ENCODE results near the gene APLF. TPM values are rescaled to one million over a fixed set of nuclear protein-coding genes. Genes with fewer than 3 reads are reported as not detected.
"Not testable (repeated sequence)": the region's sequence is repeated elsewhere in the genome, so short reads cannot be mapped to it uniquely, and the experiment has no call there.

Gene APLF
- total RNA-seq, 4 donors from 2014 or later, result 11.3 to 25.9 (median 17.1) TPM

DNA sequence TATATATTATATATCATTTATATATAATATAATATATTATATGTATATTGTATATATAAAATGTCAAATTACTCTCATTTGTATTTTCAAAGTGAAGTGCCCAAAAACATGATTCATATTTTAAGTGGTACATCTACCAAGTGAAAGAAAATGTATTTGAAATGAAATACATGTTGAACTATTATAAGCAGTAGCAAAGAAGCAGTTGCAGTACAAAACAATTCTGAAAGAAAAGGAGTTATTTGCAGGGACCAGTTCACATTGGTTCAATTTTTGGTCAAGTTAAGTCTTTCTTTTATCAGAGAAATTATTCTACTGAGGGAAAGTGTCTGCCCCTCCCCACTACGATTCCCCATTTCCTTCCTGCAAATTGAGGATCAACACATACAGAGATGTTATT, 51.9 kb downstream of the APLF start:
- Histone ChIP-seq H3K9me3 (no peaks in the 10 kb centered on the region), H3K36me3 (peaks cover 0 to 4% of the 10 kb centered on the region in 2 donors), H3K27me3 (no peaks in the 10 kb centered on the region), H3K27ac (no peak overlapping the region), H3K4me3 (no peak overlapping the region), H3K4me1 (no peaks in the 10 kb centered on the region)
- DNase-seq, result no peak
- TF ChIP-seq, protein P1, sequence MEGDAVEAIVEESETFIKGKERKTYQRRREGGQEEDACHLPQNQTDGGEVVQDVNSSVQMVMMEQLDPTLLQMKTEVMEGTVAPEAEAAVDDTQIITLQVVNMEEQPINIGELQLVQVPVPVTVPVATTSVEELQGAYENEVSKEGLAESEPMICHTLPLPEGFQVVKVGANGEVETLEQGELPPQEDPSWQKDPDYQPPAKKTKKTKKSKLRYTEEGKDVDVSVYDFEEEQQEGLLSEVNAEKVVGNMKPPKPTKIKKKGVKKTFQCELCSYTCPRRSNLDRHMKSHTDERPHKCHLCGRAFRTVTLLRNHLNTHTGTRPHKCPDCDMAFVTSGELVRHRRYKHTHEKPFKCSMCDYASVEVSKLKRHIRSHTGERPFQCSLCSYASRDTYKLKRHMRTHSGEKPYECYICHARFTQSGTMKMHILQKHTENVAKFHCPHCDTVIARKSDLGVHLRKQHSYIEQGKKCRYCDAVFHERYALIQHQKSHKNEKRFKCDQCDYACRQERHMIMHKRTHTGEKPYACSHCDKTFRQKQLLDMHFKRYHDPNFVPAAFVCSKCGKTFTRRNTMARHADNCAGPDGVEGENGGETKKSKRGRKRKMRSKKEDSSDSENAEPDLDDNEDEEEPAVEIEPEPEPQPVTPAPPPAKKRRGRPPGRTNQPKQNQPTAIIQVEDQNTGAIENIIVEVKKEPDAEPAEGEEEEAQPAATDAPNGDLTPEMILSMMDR (IDR thresholded peaks at IDR 0.05), result no peak
- no peak for TF ChIP-seq POLR2A (IDR thresholded peaks at IDR 0.05)
- intact Hi-C loops (cut with DNase I; ENCODE audit: low total_unique reads), result no loop called here

DNA sequence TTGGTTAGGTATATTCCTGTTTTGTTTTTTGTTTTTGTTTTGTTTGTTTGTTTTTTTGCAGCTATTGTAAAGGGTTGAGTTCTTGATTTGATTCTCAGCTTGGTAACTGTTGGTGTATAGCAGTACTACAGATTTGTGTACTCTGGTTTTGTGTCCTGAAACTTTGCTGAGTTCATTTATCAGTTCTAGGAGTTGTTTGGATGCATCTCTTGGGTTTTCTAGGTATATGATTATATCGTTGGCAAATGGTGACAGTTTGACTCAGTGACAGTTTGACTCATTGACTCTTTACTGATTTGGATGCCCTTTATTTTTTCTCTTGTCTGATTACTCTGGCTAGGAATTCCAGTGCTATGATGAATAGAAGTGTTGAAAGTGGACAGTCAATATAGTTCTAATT, 53.7 kb downstream of the APLF start:
- intact Hi-C loops (cut with DNase I; ENCODE audit: low total_unique reads), result no loop called here
- Histone ChIP-seq H3K4me3 (no peak overlapping the region), H3K36me3 (peaks cover 0 to 4% of the 10 kb centered on the region in 2 donors), H3K27me3 (no peaks in the 10 kb centered on the region), H3K27ac (no peak overlapping the region), H3K4me1 (no peaks in the 10 kb centered on the region), H3K9me3 (no peaks in the 10 kb centered on the region)
- TF ChIP-seq, protein P1 (IDR thresholded peaks at IDR 0.05), result no peak
- no peak for TF ChIP-seq POLR2A (IDR thresholded peaks at IDR 0.05)
- DNase-seq, result no peak

DNA sequence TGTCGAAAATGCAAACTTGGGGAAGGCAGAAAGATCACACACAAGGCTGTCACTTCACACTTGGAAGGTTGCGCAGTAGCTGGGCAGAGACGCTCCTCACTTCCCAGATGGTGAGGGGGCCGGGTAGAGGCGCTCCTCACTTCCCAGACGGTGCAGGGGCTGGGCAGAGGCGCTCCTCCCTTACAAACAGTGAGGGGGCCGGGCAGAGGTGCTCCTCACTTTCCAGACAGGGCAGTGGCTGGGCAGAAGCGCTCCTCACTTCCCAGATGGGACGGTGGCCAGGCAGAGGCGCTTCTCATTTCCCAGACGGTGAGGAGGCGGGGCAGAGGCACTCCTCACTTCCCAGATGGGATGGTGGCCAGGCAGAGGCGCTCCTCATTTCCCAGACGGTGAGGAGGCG, 59.6 kb downstream of the APLF start:
- H3K27me3 ChIP-seq; intact Hi-C loops (cut with DNase I; ENCODE audit: low total_unique reads); H3K9me3 ChIP-seq; DNase-seq; H3K4me3 ChIP-seq; H3K36me3 ChIP-seq; H3K4me1 ChIP-seq; H3K27ac ChIP-seq: not testable (repeated sequence)

DNA sequence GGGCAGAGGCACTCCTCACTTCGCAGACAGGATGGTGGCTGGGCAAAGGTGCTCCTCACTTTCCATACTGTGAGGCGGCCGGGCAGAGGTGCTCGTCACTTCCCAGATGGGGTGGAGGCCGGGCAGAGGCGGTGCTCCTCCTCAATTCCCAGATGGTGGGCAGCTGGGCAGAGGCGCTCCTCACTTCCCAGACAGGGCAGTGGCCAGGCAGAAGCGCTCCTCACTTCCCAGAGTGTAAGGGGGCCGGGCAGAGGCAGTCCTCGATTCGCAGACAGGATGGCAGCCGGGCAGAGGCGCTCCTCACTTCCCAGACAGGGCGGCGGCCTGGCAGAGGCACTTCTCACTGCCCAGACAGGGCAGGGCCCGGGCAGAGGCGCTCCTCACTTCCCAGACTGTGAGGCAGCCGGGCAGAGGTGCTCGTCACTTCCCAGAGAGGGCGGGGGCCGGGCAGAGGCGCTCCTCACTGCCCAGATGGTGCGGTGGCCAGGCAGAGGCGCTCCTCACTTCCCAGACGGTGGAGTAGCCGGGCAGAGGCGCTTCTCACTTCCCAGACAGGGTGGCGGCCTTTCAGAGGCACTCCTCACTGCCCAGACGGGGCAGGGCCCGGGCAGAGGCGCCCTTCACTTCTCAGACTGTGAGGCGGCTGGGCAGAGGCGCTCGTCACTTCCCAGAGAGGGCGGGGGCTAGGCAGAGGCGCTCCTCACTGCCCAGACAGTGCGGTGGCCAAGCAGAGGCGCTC, 60.1 kb downstream of the APLF start:
- intact Hi-C loops (cut with DNase I; ENCODE audit: low total_unique reads); DNase-seq; H3K4me3 ChIP-seq; H3K4me1 ChIP-seq; H3K36me3 ChIP-seq; H3K27ac ChIP-seq; H3K9me3 ChIP-seq; H3K27me3 ChIP-seq: not testable (repeated sequence)

DNA sequence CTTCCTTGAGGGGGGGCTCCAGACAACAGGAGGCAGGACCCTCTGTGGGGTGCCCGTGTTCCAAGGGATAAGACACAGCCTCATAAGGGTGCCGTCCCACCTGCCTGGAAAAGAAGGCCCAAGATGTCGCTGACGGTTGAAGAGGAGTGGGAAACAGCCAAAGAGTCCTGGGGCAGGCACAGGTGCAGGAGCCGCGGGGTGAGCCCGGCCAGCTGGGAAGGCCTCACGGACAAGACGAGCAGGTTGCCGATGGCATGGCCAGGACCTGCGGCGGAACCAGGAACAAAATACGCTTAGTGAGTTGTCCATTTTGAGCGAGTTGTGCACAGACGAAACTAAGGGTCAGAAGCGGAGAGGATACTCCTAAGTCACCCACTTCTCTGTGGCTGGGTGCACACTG, 61.8 kb downstream of the APLF start:
- H3K27me3 ChIP-seq; H3K36me3 ChIP-seq; DNase-seq; H3K4me1 ChIP-seq; H3K4me3 ChIP-seq; intact Hi-C loops (cut with DNase I; ENCODE audit: low total_unique reads); H3K27ac ChIP-seq; H3K9me3 ChIP-seq: not testable (repeated sequence)

DNA sequence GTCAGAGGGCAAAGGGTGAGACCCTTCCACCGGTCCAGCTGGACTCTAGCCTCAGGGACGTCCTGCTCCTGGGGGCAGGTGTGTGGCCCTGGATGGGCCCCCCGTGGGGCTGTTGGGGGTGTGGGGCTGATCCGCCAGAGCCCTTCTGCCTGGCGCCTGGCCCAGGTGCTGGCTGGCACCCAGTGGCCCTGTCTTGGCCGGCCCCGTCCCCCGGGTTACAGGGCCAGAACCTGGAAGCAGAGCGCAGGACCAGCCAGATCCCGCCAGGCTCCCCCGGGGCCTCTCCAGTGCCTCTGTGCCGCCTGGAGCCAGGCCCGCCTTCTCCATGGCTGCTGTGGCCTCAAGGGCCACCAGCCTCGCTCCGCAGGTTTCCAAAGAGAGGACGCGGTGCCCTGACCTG, 62.3 kb downstream of the APLF start:
- H3K36me3 ChIP-seq; intact Hi-C loops (cut with DNase I; ENCODE audit: low total_unique reads); DNase-seq; H3K4me3 ChIP-seq; H3K9me3 ChIP-seq; H3K27me3 ChIP-seq; H3K27ac ChIP-seq; H3K4me1 ChIP-seq: not testable (repeated sequence)

DNA sequence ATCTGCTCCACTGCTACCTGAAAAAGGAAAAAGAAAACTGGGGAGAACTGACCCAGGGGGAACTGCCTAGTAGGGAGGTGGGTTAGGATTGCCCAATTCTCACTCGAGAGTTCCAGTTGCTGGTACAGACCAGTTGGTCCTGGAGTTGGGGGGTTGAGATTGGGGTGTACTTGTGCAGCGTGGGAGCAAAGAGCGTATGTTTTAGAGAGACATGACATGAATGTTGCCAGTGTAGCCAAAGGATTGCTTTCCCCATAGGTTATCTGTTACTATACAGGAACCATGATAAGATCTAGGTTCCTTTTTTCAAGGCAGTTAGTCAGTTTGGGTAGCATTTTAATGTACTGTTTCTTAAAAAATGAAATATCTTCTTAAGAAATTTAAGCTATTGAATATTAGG, 68.6 kb downstream of the APLF start:
- intact Hi-C loops (cut with DNase I; ENCODE audit: low total_unique reads), result no loop called here
- Histone ChIP-seq H3K9me3 (no peaks in the 10 kb centered on the region), H3K4me1 (no peaks in the 10 kb centered on the region), H3K27ac (no peak overlapping the region), H3K36me3 (no peaks in the 10 kb centered on the region), H3K4me3 (no peak overlapping the region), H3K27me3 (no peaks in the 10 kb centered on the region)
- no peak for TF ChIP-seq POLR2A (IDR thresholded peaks at IDR 0.05)
- TF ChIP-seq, protein P1 (IDR thresholded peaks at IDR 0.05), result no peak
- DNase-seq, result no peak
